ENCODE results near the gene C2orf15. TPM values are rescaled to one million over a fixed set of nuclear protein-coding genes. Genes with fewer than 3 reads are reported as not detected.

C2orf15 gene
- polyA plus RNA-seq, 1 experiment, result 0.14 TPM

DNA sequence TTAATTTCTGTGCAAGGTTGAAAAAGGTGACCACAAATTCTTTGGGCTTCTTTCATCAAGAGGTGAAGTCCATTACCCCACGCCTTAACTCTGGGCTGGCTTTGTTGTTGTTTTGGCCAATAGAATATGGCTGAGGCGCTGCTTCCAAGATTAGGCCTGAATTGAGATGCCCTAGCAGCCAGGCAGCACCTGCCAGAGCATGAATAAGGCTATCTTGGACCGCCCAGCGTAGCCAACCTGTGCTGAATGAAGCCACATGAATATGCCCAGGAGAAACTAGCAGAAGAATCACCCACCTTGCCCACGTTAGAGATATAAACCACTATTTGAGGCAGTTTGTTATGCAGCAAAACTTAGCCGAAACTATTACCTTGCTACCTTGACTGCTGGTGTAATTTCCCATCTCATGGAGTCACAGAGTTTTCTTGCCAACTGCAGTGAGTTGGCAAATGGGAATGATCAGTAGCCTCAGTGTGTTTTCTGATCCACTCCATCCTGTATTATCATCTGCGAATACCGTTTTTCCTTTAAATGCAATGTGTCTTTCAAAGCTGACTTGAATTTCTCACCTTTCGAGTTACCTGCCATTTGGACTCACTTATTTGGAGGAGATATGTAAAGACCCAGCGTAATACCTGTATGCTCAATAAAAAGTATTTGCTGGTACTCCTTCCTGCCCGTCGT lies 12.6 kb downstream of the C2orf15 start:
- TF ChIP-seq, protein P1, sequence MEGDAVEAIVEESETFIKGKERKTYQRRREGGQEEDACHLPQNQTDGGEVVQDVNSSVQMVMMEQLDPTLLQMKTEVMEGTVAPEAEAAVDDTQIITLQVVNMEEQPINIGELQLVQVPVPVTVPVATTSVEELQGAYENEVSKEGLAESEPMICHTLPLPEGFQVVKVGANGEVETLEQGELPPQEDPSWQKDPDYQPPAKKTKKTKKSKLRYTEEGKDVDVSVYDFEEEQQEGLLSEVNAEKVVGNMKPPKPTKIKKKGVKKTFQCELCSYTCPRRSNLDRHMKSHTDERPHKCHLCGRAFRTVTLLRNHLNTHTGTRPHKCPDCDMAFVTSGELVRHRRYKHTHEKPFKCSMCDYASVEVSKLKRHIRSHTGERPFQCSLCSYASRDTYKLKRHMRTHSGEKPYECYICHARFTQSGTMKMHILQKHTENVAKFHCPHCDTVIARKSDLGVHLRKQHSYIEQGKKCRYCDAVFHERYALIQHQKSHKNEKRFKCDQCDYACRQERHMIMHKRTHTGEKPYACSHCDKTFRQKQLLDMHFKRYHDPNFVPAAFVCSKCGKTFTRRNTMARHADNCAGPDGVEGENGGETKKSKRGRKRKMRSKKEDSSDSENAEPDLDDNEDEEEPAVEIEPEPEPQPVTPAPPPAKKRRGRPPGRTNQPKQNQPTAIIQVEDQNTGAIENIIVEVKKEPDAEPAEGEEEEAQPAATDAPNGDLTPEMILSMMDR (IDR thresholded peaks at IDR 0.05; ENCODE audit: low read depth, low read length), result no peak
- H3K27ac ChIP-seq (ENCODE audit: low read depth, low read length), result peak overlapping the region; percentile 3
- CTCF ChIA-PET, result no interaction called here
- no peaks in the 10 kb centered on the region for H3K27me3 ChIP-seq (ENCODE audit: control insufficient read depth, insufficient read depth, low read length)
- H3K9me3 ChIP-seq (ENCODE audit: control insufficient read depth, insufficient read depth, low read length), result no peaks in the 10 kb centered on the region
- H3K4me3 ChIP-seq (ENCODE audit: low read depth, low read length), result peak overlapping the region; percentile 84
- no peak for DNase-seq (ENCODE audit: low read depth, low spot score)
- POLR2A ChIA-PET, result interaction anchor here (0.6 to 1.3 kb wide), 3 partner anchors 15 to 181 kb away, joined by 3 read pairs; no protein-coding TSS in a partner anchor

DNA sequence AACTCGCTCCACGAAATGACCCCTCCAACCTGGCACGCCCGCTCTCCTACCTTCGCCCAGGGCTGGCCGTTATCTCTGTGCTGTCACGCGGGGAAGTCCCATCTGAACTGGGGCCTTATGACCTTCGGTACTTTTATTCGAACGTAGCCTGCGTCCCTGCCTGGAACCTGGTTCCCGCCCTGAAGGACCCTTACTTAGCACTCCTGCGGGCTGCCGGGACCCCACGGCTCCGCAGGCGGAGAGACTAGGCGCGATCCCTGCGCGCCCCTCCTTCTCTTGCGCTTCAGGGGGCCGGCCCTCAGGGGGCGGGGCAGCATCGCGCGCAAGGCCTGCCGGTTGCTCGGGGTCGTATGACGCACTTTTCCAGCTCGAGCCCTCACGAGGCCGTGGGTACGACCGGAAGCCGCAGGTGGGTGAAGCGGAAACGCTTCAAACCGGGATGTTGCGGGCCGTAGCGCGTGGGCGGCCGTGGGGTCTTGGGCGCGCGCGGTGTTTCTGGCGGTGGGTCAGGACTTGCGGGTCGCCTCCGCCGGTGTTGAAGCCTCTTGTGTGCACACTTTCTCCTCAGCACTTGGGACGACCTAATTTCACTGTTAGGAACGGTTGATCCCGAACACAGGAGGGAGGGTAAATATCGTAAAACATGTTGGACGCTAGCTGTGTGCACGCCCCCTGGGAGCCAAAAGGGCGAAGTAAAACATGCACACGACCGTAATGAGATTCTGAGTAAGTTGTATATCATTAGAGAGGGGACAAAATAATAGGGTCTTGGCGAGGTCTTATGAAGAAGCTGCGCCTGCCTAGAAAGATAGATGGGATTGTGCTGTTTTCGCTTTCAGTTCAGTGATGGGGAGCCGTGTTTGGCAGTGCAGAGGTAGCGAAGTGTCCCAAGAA lies 13.4 kb downstream of the C2orf15 start, which contains the start of the genes LIPT1 and TSGA10:
LIPT1 (plus strand) TSS at position 325 of the 894 bp plus-strand sequence. CDS start 6,991 bp downstream, outside the sequence.
TSGA10 (minus strand) TSS at position 300 of the 894 bp plus-strand sequence. CDS start 45,503 bp downstream, outside the sequence.
- CTCF ChIA-PET, result interaction anchor here (0.6 kb wide), 1 partner anchor 506 kb away, joined by 3 read pairs; no protein-coding TSS in a partner anchor

DNA sequence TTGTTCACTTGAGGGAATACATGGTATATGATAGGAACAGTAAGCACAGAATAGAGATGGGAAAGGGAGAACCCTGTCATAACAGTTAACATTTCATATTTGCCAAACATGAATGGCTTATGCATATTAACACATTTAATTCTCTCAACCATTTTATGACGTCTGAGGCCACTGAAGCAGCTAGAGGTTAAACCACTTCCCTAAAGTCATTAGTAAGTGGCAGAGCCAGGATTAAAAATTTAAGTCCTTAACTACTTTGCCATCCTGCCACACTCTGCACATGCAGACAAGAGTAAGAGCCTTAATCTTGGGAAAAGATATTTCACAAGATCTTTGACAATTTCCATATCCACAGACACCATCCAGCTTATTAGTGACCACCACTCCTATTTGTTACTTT lies 15.4 kb downstream of the C2orf15 start:
- no peaks in the 10 kb centered on the region for H3K9me3 ChIP-seq (ENCODE audit: control insufficient read depth, insufficient read depth, low read length)
- DNase-seq (ENCODE audit: low read depth, low spot score), result no peak
- no peak overlapping the region for H3K27ac ChIP-seq (ENCODE audit: low read depth, low read length)
- POLR2A ChIA-PET, result interaction anchor here (1.5 kb wide), 1 partner anchor 180 kb away, joined by 3 read pairs; the partner anchor contains the start of gene EIF5B
- TF ChIP-seq, protein P1 (IDR thresholded peaks at IDR 0.05; ENCODE audit: low read depth, low read length), result no peak
- CTCF ChIA-PET, result interaction anchor here (1.4 kb wide), 1 partner anchor 508 kb away, joined by 5 read pairs; no protein-coding TSS in a partner anchor
- no peak overlapping the region for H3K4me3 ChIP-seq (ENCODE audit: low read depth, low read length)
- no peaks in the 10 kb centered on the region for H3K27me3 ChIP-seq (ENCODE audit: control insufficient read depth, insufficient read depth, low read length)

More for the DNA sequence above, 13.4 kb downstream of the C2orf15 start, which contains the start of the genes LIPT1 and TSGA10:
- peak; percentile 73 for DNase-seq (ENCODE audit: low read depth, low spot score)
- H3K27ac ChIP-seq (ENCODE audit: low read depth, low read length), result peak within 1 kb of the TSS; percentile 87
- H3K9me3 ChIP-seq (ENCODE audit: control insufficient read depth, insufficient read depth, low read length), result no peaks in the 10 kb centered on the region
- peak within 1 kb of the TSS; percentile 84 for H3K4me3 ChIP-seq (ENCODE audit: low read depth, low read length)
- POLR2A ChIA-PET, result interaction anchor here (0.6 to 1.3 kb wide), 3 partner anchors 15 to 181 kb away, joined by 3 read pairs; no protein-coding TSS in a partner anchor
- TF ChIP-seq, protein P1 (IDR thresholded peaks at IDR 0.05; ENCODE audit: low read depth, low read length), result peak; percentile 34
- H3K27me3 ChIP-seq (ENCODE audit: control insufficient read depth, insufficient read depth, low read length), result no peaks in the 10 kb centered on the region

DNA sequence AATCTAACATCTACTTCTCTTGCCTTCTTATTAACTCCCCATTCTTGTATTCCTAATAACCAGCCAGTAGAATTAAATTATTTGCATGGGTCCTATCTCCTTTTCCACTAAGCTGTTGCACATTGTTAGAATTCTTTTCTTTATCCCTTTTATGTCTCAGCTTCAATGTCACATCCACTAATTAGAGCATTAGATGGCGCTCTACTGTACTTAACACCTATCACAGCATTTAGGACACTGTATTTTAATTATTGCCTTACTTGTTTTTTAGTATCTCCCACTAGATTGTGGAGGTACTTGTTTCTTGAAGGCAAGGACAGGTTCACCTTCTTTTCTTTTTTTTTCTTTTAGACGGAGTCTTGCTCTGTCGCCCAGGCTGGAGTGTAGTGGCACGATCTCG lies 17.1 kb downstream of the C2orf15 start:
- ChIA-PET CTCF (no interaction called here), POLR2A (interaction anchor here (1.5 kb wide), 1 partner anchor 179 kb away, joined by 3 read pairs; the partner anchor contains the start of gene EIF5B)
- Histone ChIP-seq H3K4me3 (ENCODE audit: low read depth, low read length) (no peak overlapping the region), H3K9me3 (ENCODE audit: control insufficient read depth, insufficient read depth, low read length) (no peaks in the 10 kb centered on the region), H3K27me3 (ENCODE audit: control insufficient read depth, insufficient read depth, low read length) (no peaks in the 10 kb centered on the region), H3K27ac (ENCODE audit: low read depth, low read length) (no peak overlapping the region)
- TF ChIP-seq, protein P1 (IDR thresholded peaks at IDR 0.05; ENCODE audit: low read depth, low read length), result no peak
- no peak for DNase-seq (ENCODE audit: low read depth, low spot score)

Data from AG04450 (cell line).